ENCODE data around the gene CNPY3. TPM values are rescaled to one million over a fixed set of nuclear protein-coding genes. Genes with fewer than 3 reads are reported as not detected.

Gene CNPY3
- total and polyA plus RNA-seq, 10 of the 15 experiments (the other 5 are each of a cell fraction or from before 2014, with no cell fraction given), result 7.2 to 102 (median 73.6) TPM

DNA sequence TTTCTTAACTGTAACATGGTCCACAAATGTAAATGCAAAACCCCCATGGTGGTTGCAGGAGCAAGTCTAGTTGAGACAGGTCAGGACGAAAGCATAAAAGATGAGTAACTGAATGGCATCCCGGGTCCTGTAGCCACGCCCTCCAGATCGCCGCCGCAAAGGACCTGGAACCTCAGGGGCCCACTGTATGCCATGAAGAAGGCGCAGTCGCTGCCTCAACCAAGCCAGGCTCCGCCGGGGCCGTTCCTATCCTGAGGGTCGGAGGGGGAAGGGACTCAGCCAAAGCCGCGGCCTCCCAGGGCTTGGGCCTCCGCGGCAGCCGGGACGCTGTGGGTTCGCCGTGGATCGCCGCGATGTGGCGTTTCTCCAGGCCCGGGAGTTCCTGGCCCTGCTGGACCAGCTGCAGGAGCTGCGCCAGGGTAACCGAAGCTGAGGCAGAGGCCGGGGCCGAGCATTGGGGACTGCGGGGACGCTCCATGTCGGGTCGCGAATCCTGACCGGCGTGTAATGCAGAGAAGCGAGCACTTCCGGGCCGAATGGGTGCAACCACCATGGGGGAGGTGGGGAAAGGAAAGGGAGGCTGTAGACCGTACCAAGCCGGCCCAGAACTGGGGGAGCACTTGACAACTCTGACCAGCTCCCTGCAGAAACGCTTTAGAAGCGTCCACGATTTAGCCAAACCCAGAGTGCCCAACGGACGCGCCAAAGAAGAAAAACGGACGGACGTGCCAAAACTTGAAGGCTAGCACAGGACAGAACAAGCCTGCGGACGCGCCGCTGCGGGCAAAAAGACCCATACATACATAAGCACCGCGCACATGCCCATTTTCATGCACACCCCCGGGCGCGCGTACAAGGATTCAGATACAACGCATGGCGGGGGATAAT lies 38.7 kb upstream of the CNPY3 start (continued):
- TF ChIP-seq, protein P1, sequence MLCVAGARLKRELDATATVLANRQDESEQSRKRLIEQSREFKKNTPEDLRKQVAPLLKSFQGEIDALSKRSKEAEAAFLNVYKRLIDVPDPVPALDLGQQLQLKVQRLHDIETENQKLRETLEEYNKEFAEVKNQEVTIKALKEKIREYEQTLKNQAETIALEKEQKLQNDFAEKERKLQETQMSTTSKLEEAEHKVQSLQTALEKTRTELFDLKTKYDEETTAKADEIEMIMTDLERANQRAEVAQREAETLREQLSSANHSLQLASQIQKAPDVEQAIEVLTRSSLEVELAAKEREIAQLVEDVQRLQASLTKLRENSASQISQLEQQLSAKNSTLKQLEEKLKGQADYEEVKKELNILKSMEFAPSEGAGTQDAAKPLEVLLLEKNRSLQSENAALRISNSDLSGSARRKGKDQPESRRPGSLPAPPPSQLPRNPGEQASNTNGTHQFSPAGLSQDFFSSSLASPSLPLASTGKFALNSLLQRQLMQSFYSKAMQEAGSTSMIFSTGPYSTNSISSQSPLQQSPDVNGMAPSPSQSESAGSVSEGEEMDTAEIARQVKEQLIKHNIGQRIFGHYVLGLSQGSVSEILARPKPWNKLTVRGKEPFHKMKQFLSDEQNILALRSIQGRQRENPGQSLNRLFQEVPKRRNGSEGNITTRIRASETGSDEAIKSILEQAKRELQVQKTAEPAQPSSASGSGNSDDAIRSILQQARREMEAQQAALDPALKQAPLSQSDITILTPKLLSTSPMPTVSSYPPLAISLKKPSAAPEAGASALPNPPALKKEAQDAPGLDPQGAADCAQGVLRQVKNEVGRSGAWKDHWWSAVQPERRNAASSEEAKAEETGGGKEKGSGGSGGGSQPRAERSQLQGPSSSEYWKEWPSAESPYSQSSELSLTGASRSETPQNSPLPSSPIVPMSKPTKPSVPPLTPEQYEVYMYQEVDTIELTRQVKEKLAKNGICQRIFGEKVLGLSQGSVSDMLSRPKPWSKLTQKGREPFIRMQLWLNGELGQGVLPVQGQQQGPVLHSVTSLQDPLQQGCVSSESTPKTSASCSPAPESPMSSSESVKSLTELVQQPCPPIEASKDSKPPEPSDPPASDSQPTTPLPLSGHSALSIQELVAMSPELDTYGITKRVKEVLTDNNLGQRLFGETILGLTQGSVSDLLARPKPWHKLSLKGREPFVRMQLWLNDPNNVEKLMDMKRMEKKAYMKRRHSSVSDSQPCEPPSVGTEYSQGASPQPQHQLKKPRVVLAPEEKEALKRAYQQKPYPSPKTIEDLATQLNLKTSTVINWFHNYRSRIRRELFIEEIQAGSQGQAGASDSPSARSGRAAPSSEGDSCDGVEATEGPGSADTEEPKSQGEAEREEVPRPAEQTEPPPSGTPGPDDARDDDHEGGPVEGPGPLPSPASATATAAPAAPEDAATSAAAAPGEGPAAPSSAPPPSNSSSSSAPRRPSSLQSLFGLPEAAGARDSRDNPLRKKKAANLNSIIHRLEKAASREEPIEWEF (IDR thresholded peaks at IDR 0.05; ENCODE audit: insufficient replicate concordance, low read depth, low read length), result no peak
- TF ChIP-seq, protein P2, sequence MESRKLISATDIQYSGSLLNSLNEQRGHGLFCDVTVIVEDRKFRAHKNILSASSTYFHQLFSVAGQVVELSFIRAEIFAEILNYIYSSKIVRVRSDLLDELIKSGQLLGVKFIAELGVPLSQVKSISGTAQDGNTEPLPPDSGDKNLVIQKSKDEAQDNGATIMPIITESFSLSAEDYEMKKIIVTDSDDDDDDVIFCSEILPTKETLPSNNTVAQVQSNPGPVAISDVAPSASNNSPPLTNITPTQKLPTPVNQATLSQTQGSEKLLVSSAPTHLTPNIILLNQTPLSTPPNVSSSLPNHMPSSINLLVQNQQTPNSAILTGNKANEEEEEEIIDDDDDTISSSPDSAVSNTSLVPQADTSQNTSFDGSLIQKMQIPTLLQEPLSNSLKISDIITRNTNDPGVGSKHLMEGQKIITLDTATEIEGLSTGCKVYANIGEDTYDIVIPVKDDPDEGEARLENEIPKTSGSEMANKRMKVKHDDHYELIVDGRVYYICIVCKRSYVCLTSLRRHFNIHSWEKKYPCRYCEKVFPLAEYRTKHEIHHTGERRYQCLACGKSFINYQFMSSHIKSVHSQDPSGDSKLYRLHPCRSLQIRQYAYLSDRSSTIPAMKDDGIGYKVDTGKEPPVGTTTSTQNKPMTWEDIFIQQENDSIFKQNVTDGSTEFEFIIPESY (IDR thresholded peaks at IDR 0.05), result peak; percentile 67; the same call in 1 of the 2 replicates
- TF ChIP-seq, protein P3, sequence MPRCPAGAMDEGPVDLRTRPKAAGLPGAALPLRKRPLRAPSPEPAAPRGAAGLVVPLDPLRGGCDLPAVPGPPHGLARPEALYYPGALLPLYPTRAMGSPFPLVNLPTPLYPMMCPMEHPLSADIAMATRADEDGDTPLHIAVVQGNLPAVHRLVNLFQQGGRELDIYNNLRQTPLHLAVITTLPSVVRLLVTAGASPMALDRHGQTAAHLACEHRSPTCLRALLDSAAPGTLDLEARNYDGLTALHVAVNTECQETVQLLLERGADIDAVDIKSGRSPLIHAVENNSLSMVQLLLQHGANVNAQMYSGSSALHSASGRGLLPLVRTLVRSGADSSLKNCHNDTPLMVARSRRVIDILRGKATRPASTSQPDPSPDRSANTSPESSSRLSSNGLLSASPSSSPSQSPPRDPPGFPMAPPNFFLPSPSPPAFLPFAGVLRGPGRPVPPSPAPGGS (IDR thresholded peaks at IDR 0.05; ENCODE audit: borderline replicate concordance, insufficient read depth, low read depth, low read length, poor library complexity, severe bottlenecking), result peak; percentile 93
- TF ChIP-seq, protein P4, sequence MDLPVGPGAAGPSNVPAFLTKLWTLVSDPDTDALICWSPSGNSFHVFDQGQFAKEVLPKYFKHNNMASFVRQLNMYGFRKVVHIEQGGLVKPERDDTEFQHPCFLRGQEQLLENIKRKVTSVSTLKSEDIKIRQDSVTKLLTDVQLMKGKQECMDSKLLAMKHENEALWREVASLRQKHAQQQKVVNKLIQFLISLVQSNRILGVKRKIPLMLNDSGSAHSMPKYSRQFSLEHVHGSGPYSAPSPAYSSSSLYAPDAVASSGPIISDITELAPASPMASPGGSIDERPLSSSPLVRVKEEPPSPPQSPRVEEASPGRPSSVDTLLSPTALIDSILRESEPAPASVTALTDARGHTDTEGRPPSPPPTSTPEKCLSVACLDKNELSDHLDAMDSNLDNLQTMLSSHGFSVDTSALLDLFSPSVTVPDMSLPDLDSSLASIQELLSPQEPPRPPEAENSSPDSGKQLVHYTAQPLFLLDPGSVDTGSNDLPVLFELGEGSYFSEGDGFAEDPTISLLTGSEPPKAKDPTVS (IDR thresholded peaks at IDR 0.05; ENCODE audit: low read depth, low read length), result no peak
- TF ChIP-seq SPI1 (IDR thresholded peaks at IDR 0.05; ENCODE audit: borderline replicate concordance, insufficient read depth, low read depth, low read length) (peak; percentile 39; the same call in 1 of the 2 replicates), TARDBP (IDR thresholded peaks at IDR 0.05; ENCODE audit: borderline replicate concordance) (peak; percentile 15; the same call in 1 of the 2 replicates), CREB1 (IDR thresholded peaks at IDR 0.05; ENCODE audit: low read depth) (no peak), BRCA1 (IDR thresholded peaks at IDR 0.05; ENCODE audit: low read depth, low read length) (no peak), BCL11A (IDR thresholded peaks at IDR 0.05; ENCODE audit: low read depth, low read length) (no peak), CREM (IDR thresholded peaks at IDR 0.05; ENCODE audit: low read depth) (peak; percentile 60; the same call in 1 of the 2 replicates), WRNIP1 (IDR thresholded peaks at IDR 0.05; ENCODE audit: borderline replicate concordance, low read depth, low read length) (no peak)
- TF ChIP-seq, protein P5, sequence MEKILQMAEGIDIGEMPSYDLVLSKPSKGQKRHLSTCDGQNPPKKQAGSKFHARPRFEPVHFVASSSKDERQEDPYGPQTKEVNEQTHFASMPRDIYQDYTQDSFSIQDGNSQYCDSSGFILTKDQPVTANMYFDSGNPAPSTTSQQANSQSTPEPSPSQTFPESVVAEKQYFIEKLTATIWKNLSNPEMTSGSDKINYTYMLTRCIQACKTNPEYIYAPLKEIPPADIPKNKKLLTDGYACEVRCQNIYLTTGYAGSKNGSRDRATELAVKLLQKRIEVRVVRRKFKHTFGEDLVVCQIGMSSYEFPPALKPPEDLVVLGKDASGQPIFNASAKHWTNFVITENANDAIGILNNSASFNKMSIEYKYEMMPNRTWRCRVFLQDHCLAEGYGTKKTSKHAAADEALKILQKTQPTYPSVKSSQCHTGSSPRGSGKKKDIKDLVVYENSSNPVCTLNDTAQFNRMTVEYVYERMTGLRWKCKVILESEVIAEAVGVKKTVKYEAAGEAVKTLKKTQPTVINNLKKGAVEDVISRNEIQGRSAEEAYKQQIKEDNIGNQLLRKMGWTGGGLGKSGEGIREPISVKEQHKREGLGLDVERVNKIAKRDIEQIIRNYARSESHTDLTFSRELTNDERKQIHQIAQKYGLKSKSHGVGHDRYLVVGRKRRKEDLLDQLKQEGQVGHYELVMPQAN (conservative IDR thresholded peaks at IDR 0.05), result peak; percentile 88
- TF ChIP-seq, protein P6, sequence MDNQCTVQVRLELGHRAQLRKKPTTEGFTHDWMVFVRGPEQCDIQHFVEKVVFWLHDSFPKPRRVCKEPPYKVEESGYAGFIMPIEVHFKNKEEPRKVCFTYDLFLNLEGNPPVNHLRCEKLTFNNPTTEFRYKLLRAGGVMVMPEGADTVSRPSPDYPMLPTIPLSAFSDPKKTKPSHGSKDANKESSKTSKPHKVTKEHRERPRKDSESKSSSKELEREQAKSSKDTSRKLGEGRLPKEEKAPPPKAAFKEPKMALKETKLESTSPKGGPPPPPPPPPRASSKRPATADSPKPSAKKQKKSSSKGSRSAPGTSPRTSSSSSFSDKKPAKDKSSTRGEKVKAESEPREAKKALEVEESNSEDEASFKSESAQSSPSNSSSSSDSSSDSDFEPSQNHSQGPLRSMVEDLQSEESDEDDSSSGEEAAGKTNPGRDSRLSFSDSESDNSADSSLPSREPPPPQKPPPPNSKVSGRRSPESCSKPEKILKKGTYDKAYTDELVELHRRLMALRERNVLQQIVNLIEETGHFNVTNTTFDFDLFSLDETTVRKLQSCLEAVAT (IDR thresholded peaks at IDR 0.05), result peak; percentile 82; the same call in 1 of the 2 replicates

Measured in GM12878 (cell line).